Measurements from ENCODE around the gene ROM1.
"Not testable (repeated sequence)": the region's sequence is repeated elsewhere in the genome, so short reads cannot be mapped to it uniquely, and the experiment has no call there.

ROM1 gene, protein sequence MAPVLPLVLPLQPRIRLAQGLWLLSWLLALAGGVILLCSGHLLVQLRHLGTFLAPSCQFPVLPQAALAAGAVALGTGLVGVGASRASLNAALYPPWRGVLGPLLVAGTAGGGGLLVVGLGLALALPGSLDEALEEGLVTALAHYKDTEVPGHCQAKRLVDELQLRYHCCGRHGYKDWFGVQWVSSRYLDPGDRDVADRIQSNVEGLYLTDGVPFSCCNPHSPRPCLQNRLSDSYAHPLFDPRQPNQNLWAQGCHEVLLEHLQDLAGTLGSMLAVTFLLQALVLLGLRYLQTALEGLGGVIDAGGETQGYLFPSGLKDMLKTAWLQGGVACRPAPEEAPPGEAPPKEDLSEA

GRCh38 chr11:62612366-62613290, at the start of gene ROM1, which contains the start of gene EML3:
TSS of gene ROM1 (plus strand) at chr11:62613257. CDS start at chr11:62613282, 25 bp downstream.
TSS of gene EML3 (minus strand) at chr11:62612775. CDS start at chr11:62612457, 318 bp downstream.
- no peak for DNase-seq

DNA sequence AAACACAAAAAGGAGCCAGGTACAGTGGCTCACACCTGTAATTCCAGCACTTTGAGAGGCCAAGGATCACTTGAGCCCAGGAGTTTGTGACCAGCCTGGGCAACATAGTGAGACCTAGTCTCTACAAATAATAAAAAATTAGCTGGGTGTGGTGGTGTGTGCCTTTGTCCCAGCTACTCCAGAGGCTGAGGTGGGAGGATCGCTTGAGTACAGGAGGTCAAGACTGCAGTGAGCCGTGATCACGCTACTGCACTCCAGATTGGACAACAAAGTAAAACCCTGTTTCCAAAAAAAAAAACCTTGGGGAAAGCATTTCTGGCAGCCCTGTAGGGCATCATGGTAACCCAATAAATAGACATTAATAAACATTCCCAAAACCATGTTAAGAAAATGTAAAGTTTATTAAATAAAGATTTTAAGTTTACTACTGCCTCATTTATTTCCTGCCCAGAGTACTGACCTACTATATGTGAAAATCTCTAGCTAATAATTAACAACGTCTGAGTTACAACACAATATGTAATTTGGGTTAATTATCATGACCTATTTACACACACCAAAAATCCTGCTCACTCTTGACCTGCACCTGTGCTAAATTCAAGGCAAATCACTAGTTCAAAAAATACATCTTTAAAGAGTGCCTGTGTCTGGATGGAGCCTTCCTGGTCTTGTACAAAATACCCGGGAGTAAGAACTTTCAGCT, 47.8 kb upstream of the ROM1 start:
- DNase-seq: no peak

DNA sequence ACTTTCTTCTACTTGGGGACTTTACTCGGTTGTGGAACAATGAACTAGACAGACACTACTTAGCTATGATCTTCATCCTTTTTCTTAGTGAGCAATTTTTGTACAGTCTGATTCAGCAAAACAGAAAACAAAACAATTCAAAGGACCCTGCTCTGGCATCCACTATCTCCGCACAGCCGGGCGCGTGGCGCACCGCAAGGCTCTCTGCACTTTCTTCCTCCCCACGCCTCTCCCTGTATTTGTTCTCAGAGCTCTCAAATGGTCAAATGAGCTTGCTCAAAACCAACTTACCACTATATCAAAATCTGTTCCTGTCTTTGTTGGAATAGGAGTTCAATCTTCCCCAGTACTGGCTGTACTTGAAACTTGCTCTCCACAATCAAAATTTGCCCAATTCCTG, 46.8 kb upstream of the ROM1 start:
- no peak for DNase-seq

DNA sequence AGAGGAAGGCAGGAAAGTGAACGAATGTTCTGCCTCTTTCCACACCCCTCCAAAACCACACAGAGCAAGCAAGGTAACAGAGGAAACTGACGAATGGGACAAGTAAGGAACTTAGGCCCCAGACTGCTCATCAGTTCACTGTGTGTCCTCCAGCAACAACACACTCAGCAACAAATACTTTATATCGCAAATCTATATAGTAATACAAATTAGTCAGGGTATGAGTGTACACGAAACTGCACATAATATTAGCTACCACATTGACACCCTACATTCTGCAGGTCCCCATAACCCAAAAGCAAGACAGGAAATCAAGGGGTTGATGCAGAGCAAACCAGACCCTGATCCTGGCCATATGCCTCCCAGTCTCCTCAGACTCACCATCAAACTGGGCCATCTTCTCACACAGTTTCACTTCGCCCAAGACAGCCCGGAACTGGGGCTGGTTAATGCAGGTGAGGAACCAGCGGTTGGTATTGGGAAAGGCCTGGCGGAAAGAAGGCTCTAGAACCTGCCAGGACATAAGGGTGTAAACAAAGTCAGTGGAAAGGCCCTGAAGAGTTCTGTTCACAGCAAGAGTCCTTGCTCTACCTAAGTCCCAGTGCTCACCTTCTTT, 45.9 kb upstream of the ROM1 start:
- no peak for DNase-seq

- DNase-seq: no peak
Measured at GRCh38 chr11:62569611-62570010, 43.4 kb upstream of the ROM1 start.

DNA sequence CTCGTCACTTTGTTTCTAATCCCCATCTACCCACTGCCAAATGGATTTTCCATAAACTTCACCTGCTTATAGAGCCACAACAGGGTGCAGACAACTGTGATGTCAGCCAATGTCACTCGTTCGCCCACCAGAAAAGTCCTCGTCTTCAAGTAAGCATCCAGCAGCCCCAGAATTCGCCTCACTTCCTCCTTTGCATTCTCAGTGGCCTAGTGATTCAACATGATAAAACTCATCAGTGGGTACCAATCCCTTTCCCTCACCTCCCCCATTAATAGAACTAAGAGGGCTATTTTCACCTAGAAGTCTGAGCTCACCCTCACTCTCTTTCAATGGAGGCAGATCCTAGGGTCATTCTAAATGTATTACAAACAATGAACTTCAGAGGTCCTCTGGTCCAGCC, 42.2 kb upstream of the ROM1 start:
- not testable (repeated sequence) for DNase-seq

GRCh38 chr11:62571493-62571892, 41.6 kb upstream of the ROM1 start:
- DNase-seq: not testable (repeated sequence)

DNA sequence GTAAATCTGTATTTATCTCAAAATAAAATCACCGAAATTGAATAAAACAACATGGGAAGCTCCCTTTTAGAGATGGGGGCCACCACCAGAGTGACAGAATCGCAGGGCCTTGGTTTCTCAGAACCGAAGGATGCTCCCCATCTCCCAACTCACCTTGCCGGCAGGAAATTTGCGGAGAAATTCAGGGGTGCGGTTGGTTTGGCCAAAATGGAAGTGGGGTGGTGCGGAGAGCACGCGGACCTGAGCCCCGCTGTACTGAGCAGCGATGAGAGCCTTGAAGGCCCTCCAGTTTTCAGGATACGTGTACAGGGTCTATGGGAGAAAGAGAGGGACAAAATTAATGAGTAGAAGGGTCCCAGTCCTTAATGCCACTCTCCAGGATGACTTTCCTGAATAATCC, 40.6 kb upstream of the ROM1 start:
- DNase-seq: no peak

DNA sequence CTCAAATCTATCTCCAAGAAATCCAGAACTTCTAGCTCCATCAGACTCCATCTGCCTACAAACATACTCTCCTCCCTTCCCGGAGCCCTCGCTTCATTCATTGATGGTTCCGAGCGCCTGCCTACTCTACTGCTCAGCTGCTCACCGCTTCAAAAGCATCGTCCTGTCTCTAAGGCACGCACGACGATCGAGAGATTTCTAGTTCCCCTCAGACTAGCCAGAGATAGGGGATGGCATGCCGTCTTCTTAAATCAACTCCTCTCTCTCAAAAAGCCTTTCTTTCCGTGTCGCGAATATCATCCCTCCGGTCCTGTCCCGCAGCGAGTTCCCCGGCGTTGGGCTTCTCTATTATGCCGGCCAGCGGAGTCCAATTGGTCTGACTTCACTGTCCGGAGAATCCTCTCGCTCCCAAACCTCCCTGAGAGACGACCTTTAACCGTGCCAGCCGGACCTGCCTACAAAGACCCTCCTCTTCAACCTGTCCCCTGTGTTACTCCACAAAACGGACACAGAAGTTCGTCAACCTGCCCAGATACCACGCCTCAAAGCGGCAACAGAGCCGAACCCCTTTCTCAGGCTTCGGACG, 40.0 kb upstream of the ROM1 start:
- DNase-seq: no peak

- DNase-seq: peak; percentile 99
Measured at GRCh38 chr11:62573592-62574362, 39.3 kb upstream of the ROM1 start, which contains the start of gene EEF1G. TSS of gene EEF1G (minus strand) at chr11:62573891. CDS start at chr11:62573842, 49 bp downstream.

DNA sequence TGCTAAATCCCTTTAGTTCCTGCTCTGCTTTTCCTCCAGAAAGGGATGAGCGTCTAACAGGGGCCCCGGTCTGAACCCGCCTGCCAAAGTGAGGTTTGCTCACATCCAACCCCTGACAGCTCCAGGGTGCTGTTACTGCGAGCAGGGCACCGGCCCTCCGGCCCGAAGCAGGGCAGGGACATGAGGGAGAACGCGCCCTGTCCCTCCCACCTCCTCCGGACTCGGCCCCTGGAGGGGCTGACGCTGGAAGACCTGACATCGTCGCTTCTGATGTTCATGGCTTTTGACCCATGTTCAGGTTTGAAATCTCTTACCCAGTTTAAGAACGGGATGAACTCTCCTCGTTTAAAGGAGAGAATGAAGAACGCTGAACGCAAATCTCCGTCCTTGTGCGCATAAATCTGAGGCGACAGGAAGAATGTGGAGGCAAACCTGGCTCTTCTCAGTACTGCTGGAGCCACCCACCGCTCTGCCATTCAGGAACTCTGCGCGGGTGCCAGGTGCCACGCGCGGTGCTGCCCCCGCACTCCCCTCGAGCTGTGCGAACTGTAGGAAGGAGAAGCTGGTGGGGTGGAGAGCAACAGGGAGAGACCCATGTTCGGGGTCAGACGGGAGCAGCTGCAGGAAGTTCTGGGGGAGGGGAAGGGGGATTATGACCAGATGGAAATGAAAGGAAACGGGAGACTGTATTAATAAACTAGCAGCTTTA, 38.5 kb upstream of the ROM1 start:
- no peak for DNase-seq

GRCh38 chr11:62575156-62575555, 37.9 kb upstream of the ROM1 start:
- no peak for DNase-seq

DNA sequence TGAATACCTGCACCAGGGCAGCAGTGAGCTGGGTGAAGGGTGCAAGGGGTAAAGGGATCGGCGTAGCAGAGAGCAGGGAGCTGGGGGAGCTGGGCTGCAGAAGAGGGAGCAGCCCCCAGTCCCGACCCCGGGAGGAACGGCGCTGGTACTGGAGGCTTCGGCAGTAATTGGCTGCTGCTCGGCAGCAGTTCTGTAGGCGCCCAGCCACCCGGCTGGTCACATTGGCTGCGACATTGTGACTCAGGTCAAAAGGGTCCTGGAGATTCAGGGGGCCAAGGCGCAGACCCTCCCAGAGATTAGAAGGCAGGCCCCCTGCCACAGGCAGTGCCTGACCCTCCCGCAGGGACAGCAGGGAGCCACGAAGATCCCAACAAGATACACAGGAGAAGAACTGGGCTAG, 37.2 kb upstream of the ROM1 start:
- DNase-seq: no peak

DNA sequence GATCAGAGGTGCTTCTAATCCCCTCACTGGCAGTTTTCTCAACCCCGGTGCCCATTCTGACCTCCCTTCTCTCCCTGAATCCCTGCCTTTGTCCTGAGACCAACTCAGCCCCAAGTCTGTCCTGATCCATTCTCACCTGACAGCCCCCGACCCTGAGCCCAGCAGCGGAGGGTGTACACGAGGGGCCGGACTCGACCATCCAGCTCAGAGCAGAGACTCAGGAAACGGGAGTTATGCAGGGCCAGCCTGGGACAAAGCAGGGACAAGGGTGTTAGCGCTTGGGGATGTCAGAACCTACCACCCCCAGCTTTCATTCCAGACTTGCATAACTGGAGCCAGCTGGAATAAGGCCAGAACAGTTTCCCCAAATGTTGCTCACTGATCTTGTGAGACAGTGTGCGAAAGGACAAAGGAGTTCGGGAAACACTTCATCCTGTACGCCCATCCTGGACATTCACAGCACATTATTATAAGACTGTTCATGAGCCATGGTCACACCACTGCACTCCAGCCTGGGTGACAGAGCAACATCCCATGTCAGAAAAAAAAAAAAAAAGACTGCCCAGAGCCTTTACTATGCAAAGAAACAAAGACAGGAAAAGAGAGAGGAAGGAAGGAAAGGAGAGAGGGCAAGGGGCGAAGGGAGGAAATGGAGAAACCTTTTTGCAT, 35.9 kb upstream of the ROM1 start:
- no peak for DNase-seq

DNA sequence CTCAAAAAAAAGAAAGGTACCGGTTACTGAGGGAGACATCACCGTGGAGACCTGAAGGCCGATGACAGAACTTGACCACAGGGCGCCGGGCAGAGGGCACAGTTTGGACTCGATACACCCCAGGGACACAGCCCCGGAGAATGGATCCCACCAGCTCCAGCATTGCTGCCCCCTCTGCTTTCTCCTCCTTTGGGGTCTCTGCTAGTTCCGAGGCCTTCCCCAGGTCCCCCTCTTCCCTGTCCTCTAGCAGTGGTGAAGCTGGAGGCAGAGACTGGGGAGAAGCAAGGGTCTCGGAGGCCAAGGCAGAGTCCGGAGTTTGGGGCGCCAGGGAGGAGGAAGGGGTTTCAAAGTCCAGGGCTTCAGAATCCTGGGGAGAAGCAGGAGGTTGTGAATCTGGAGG, 34.5 kb upstream of the ROM1 start:
- no peak for DNase-seq

- no peak for DNase-seq
Measured at GRCh38 chr11:62579252-62579651, 33.8 kb upstream of the ROM1 start.

GRCh38 chr11:62580959-62581715, 31.9 kb upstream of the ROM1 start:
- DNase-seq: no peak

GRCh38 chr11:62581735-62582134, 31.3 kb upstream of the ROM1 start:
- not testable (repeated sequence) for DNase-seq

DNA sequence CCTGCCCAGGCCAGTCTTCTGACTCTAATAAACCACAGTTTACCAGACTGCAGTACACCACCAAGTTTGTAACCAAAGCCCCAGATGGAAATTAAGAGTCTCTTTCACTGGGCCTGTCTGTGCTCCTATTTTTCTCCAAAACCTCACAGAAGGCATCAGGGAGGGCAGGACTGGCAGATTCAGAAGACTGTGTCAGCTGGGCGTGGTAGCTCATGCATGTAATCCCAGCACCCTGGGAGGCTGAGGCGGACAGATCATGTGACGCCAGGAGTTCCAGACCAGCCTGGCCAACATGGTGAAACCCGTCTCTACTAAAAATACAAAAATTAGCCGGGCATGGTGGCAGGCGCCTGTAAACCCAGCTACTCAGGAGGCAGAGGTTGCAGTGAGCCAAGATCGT, 27.7 kb upstream of the ROM1 start:
- DNase-seq: not testable (repeated sequence)
